ENCODE data around the gene NKX1-1.

Gene NKX1-1

GRCh38 chr4:1406394-1406980, at the start of gene NKX1-1:
Gene NKX1-1, minus strand, starts transcription at chr4:1406442. Its CDS starts 0 bp downstream, at chr4:1406442.
- no peak for TF ChIP-seq CTCF (IDR thresholded peaks at IDR 0.05; ENCODE audit: insufficient read depth, low read length, missing control alignments)
- ChIA-PET POLR2A (no interaction called here), CTCF (no interaction called here)
- no peak for DNase-seq (ENCODE audit: low read depth, low spot score)
- no peak within 1 kb of the TSS for H3K4me3 ChIP-seq (ENCODE audit: low read depth, low read length)

GRCh38 chr4:1453731-1454130, 47.5 kb upstream of the NKX1-1 start:
- CTCF ChIA-PET: no interaction called here
- no peak for TF ChIP-seq CTCF (IDR thresholded peaks at IDR 0.05; ENCODE audit: insufficient read depth, low read length, missing control alignments)
- POLR2A ChIA-PET: no interaction called here

GRCh38 chr4:1452431-1453051, 46.3 kb upstream of the NKX1-1 start:
- TF ChIP-seq CTCF (IDR thresholded peaks at IDR 0.05; ENCODE audit: insufficient read depth, low read length, missing control alignments): no peak
- CTCF ChIA-PET: no interaction called here
- POLR2A ChIA-PET: no interaction called here
- no peak overlapping the region for H3K4me3 ChIP-seq (ENCODE audit: low read depth, low read length)
- no peak for DNase-seq (ENCODE audit: low read depth, low spot score)

More at GRCh38 chr4:1453731-1454130, 47.5 kb upstream of the NKX1-1 start:
- no peak overlapping the region for H3K4me3 ChIP-seq (ENCODE audit: low read depth, low read length)
- no peak for DNase-seq (ENCODE audit: low read depth, low spot score)

DNA sequence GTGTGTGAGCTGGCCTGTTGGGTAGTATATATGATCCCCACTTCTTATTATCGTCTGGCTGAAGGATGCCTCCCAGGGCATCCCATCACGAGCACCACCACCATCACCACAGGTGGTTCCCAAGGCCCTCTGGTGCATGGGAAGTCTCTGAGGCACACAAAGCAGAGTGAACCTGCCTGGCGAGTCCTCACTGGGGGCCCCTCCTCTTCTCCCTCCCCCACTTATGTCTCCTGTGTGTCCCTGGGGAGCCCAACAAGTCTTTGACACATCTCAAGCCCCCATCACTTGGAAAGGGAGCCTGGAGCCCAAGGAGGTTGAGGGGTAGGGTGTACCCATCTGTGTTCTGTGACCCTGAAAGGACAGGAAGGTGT, 45.5 kb upstream of the NKX1-1 start:
- ChIA-PET CTCF (no interaction called here), POLR2A (no interaction called here)
- no peak overlapping the region for H3K4me3 ChIP-seq (ENCODE audit: low read depth, low read length)
- DNase-seq (ENCODE audit: low read depth, low spot score): no peak
- TF ChIP-seq CTCF (IDR thresholded peaks at IDR 0.05; ENCODE audit: insufficient read depth, low read length, missing control alignments): no peak

DNA sequence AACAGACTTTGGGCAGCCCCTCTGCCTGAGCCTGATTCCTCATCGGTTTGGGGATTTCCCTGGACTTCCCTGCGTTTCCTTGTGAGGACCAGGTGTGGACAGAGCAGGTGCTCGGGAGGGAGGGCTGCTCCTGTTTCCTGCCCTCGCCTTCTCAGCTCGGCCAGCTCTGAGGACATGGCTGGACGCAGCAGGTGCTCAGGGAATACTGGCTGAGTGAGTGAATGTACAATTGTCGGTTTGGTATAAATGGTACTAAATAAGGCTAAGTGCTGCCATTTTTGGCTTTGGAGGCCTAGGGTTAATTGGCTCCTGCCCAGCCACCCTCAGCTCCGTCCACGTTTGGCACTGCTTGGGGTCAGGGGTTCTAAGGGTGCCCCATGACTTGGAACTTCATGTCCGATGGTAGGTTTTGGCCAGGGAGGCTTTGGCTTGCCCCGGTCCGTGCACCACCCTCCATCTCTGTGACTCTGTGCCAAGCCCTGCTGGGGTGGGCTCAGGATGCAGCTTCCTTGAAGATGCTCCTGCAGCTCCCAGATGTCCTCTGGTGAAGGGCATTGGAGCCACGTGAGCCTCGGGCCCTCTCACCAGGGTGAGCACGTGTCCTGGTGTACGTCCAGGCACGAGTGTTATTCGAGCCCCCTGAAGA, 45.0 kb upstream of the NKX1-1 start:
- CTCF ChIA-PET: no interaction called here
- TF ChIP-seq CTCF (IDR thresholded peaks at IDR 0.05; ENCODE audit: insufficient read depth, low read length, missing control alignments): no peak
- DNase-seq (ENCODE audit: low read depth, low spot score): no peak
- no peak overlapping the region for H3K4me3 ChIP-seq (ENCODE audit: low read depth, low read length)
- POLR2A ChIA-PET: no interaction called here

GRCh38 chr4:1449833-1450741, 43.8 kb upstream of the NKX1-1 start:
- no peak for TF ChIP-seq CTCF (IDR thresholded peaks at IDR 0.05; ENCODE audit: insufficient read depth, low read length, missing control alignments)
- ChIA-PET CTCF (no interaction called here), POLR2A (no interaction called here)
- H3K4me3 ChIP-seq (ENCODE audit: low read depth, low read length): no peak overlapping the region
- DNase-seq (ENCODE audit: low read depth, low spot score): no peak
